Frontal cortex (tissue), 4 donors: ENCODE measurements around the gene TBX3. TPM values are rescaled to one million over a fixed set of nuclear protein-coding genes. Genes with fewer than 3 reads are reported as not detected.

Experiments
- DNase-seq, 2 donors: peaks; one replicate each; pipeline ENCODE4 v3.0.0; 2012; ENCODE audit warnings: low spot score in 2 of 2
- FAIRE-seq: peaks from 2 replicates; lab custom pipeline; 2012; peaks lifted over from hg19 to GRCh38; lab: Jason Lieb, UNC
- total RNA-seq: library from RNA; depleted of rRNA; stranded (reverse); fragments of >200 nt; gene quantifications from one replicate; pipeline ENCODE4 v1.2.3, GENCODE V29; 2014
- donor health status: control.
- donor health status: control.
- donor health status: control.

The TBX3 gene
- total RNA-seq, 1 donor from 2014 or later = 1.6 TPM

GRCh38 chr12:114685869-114686268 is 1.9 kb upstream of the TBX3 start:
- DNase-seq = no peak
- FAIRE-seq = no peak

DNA sequence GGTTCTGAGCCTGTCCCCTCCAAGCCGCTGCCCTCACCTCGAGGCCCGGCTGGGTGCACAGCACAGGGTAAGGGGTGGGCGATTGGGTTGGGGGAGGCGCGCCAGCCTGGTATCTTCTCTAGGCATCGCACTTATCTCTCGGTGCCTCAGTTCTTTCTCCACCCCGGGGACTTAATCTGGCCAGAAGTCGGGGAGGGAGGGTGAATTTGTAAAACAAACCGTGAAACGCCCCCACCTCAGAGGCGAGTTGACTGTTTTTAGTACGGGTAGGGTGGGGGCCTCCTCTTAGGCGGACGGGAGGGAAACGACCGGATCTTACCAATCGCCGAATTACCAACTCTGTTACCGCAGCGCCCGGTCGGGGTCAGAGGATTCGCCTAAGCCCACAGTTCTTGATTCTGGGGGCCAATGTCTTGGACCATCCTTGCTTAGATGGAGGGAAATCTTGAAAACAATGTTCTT is 1.4 kb upstream of the TBX3 start:
- DNase-seq = no peak
- FAIRE-seq = no peak

- no peak for FAIRE-seq
These were observed 897 bp upstream of the TBX3 start for GRCh38 chr12:114684870-114685273.

GRCh38 chr12:114683709-114684097 is 272 bp downstream of the TBX3 start:
- FAIRE-seq = no peak
- no peak for DNase-seq

More at GRCh38 chr12:114684870-114685273, 897 bp upstream of the TBX3 start:
- DNase-seq = no peak

GRCh38 chr12:114682785-114683708 is 928 bp downstream of the TBX3 start:
- FAIRE-seq (no peak), DNase-seq (no peak)

GRCh38 chr12:114682106-114682784 is 1.7 kb downstream of the TBX3 start:
- FAIRE-seq = no peak
- no peak for DNase-seq

DNA sequence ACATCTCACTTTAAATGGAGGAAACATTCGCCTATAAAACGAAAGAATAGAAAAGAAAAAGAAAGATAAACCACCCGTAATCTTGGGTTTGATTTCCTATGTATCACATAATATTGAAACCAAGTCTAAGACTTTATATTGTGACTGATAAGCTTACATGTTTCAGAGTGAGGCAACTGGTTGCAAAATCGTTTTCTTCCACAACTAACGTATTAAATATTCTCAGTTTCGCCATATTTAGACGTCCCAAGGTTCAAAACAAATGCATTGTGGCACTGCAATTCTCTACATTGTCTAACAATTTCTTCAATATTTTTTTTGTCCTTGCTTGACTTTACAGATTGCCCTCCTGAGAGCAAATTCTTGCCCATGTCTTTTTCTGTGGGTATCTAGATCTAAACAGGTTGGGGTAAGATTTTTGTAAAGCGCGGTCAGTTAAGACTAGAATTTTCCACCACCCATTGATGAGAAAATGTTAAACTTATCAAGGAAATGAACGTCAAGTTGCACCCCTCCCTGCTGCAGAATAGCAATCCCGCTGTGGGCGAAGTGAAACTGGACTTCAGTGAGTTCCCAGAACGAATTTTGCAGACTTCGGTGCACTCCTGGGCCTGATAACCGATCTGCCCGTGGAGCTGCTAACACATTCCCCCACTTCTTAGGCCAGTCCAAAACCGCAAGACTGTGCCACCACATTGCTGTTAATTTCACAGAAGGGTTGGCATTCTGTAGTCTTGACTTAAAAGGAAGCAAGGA is 2.7 kb downstream of the TBX3 start:
- DNase-seq (no peak), FAIRE-seq (no peak)

GRCh38 chr12:114680604-114681069 is 3.3 kb downstream of the TBX3 start:
- DNase-seq = no peak
- FAIRE-seq = no peak

- FAIRE-seq = no peak
These were observed 4.0 kb downstream of the TBX3 start for GRCh38 chr12:114679942-114680341.

GRCh38 chr12:114679452-114679875 is 4.5 kb downstream of the TBX3 start:
- DNase-seq = no peak
- FAIRE-seq = no peak

More at GRCh38 chr12:114679942-114680341, 4.0 kb downstream of the TBX3 start:
- no peak for DNase-seq

- no peak for DNase-seq
- FAIRE-seq = no peak
These were observed 5.3 kb downstream of the TBX3 start for GRCh38 chr12:114678718-114679117.

DNA sequence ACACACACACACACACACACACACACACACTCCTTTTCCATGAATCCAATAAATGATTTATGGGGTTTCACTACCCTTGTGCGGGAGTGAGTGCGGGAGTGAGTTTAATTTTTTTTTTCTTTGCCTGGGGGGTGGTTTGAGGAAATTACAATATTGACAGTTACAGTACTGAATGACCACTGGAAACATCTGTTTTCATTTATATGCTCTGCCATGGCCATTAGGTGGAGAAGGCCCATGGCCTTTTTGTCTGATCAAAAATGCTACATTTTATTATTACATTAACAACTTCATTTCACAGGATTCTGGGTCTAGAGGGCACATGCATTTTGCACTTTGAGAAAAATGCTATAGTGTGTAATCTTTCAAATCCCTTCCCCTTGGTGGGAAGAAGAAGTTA is 5.9 kb downstream of the TBX3 start:
- no peak for FAIRE-seq

DNA sequence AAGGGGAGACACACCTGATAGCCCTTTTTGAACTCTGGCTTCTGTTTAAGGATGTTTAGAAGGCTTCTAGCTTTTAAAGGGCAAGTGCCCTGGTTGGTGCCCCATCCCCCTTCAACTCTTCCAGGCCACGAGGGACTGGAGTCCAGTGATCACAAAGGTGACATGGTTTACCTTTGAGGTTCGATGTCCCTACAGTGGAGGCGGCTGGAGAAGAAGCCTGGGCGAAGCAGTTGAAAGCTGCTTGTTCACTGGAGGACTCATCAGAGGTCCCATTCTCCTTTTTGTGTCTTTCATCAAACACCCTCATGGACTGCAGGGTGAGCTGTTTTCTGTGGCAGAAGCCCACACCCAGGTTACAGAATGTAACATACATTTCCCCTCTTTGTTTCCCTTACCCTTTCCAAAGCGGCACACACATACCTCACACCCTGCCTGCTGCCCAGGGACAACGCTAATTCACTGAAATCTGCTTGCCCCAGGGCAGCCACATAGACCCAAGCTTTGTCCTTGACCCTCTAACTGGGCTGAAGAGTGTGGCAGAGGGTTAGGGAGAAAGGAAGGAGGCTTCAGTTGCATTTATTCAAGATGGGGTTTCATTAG is 7.7 kb downstream of the TBX3 start:
- no peak for DNase-seq
- FAIRE-seq = no peak

More for the DNA sequence above, 5.9 kb downstream of the TBX3 start:
- no peak for DNase-seq

- DNase-seq (no peak), FAIRE-seq (no peak)
These were observed 9.5 kb downstream of the TBX3 start for GRCh38 chr12:114674251-114675047.

GRCh38 chr12:114673901-114674250 is 10.1 kb downstream of the TBX3 start:
- no peak for FAIRE-seq
- DNase-seq = no peak

- DNase-seq = no peak
These were observed 10.7 kb downstream of the TBX3 start for GRCh38 chr12:114673169-114673833.

DNA sequence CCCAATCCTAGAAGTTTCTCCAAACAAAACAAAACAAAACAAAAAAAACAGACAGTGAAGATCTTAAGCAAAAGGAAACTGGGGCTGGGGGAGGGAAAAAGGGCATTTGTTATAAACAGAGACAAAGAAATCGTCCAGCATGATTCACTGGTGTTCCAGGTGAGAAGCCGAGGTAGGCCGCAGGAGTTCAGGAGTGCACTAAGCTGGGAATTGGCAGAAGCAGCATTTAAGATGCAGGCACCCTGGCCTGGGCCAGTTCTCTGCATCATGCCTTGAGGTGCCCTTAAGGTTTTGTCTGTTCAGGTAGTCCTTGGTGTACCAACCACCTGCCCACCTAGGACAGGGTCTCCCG is 11.2 kb downstream of the TBX3 start:
- DNase-seq = no peak
- FAIRE-seq = no peak

More at GRCh38 chr12:114673169-114673833, 10.7 kb downstream of the TBX3 start:
- no peak for FAIRE-seq
